NT2/D1 (cell line): ENCODE results near the gene MAPK9.

Experiments used
- DNase-seq: peaks from one replicate; pipeline ENCODE4 v3.0.0-alpha.2; 2011; ENCODE audit warnings: low read depth, low spot score
- H3K27me3 ChIP-seq: 2 replicates; pipeline ENCODE4 v1.6.0; 2011; ENCODE audit warnings: mild to moderate bottlenecking; ENCODE audit not compliant: insufficient read length, insufficient read depth
- H3K36me3 ChIP-seq: 2 replicates; pipeline ENCODE4 v1.6.1; 2011; ENCODE audit warnings: mild to moderate bottlenecking, low read length, mixed read lengths; ENCODE audit not compliant: insufficient read depth, insufficient read length
- H3K4me1 ChIP-seq: 2 replicates; pipeline ENCODE4 v1.5.1; 2011; ENCODE audit not compliant: insufficient read depth, insufficient read length
- H3K4me3 ChIP-seq: 2 replicates; pipeline ENCODE4 v1.5.1; 2011; ENCODE audit warnings: low read depth; ENCODE audit not compliant: insufficient read length
- H3K9ac ChIP-seq: 2 replicates; pipeline ENCODE4 v1.6.0; 2011; ENCODE audit warnings: low read depth; ENCODE audit not compliant: insufficient read length
- H3K9me3 ChIP-seq: 2 replicates; pipeline ENCODE4 v1.5.1; 2011; ENCODE audit warnings: mild to moderate bottlenecking, low read length; ENCODE audit not compliant: insufficient read depth
- SUZ12 ChIP-seq: IDR thresholded peaks from 2 replicates; pipeline ENCODE4 v1.6.1; 2011; ENCODE audit not compliant: insufficient read length, insufficient read depth; ENCODE audit errors: extremely low read depth
- YY1 ChIP-seq: IDR thresholded peaks from 2 replicates; pipeline ENCODE4 v1.6.1; 2011; ENCODE audit not compliant: insufficient read length, insufficient read depth
- ZNF274 ChIP-seq: IDR thresholded peaks from 2 replicates; pipeline ENCODE4 v1.6.1; 2011; ENCODE audit warnings: mild to moderate bottlenecking, low read depth, low read length

Gene MAPK9

GRCh38 chr5:180217797-180218196 is 74.1 kb downstream of the MAPK9 start:
- H3K9me3 ChIP-seq: 0 out of 2 replicates have a peak, but pooled peaks cover 5% of the 10 kb centered on the region
- H3K4me1 ChIP-seq: no peaks in the 10 kb centered on the region

DNA sequence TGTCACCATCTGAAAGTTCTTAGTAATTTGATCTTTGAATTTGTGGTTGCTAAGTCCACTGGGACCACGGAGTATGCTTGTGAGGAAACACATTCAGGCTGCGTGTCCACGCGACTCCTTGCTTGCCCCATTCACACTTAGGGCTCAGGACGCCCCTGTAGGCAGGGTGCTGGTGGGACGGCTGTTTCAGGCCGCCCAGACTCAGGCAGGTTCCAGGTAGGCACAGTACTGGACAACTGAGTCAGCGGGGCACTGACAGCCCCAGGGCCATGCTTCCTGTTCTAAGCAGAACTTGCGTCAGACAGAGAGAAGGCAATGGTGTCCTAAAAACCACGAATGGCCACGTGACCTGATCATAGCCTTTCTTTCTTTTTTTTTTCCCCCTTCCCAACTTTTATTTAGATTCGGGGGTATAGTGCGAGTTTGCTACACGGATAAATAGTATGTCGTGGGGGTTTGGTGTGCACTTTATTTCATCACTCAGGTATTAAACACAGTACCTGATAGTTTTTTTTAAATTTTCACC is 75.2 kb downstream of the MAPK9 start:
- H3K27me3 ChIP-seq: no peaks in the 10 kb centered on the region
- no peaks in the 10 kb centered on the region for H3K4me1 ChIP-seq
- H3K36me3 ChIP-seq: no peaks in the 10 kb centered on the region
- H3K9ac ChIP-seq: no peak overlapping the region
- H3K4me3 ChIP-seq: no peak overlapping the region
- DNase-seq: no peak
- 0 out of 2 replicates have a peak, but pooled peaks cover 5% of the 10 kb centered on the region for H3K9me3 ChIP-seq
- no peak for TF ChIP-seq ZNF274
- no peak for TF ChIP-seq YY1
- TF ChIP-seq SUZ12: no peak

More at GRCh38 chr5:180217797-180218196, 74.1 kb downstream of the MAPK9 start:
- DNase-seq: no peak
- no peaks in the 10 kb centered on the region for H3K27me3 ChIP-seq
- no peaks in the 10 kb centered on the region for H3K36me3 ChIP-seq
- no peak overlapping the region for H3K9ac ChIP-seq
- TF ChIP-seq SUZ12 (no peak), ZNF274 (no peak), YY1 (no peak)
- no peak overlapping the region for H3K4me3 ChIP-seq

DNA sequence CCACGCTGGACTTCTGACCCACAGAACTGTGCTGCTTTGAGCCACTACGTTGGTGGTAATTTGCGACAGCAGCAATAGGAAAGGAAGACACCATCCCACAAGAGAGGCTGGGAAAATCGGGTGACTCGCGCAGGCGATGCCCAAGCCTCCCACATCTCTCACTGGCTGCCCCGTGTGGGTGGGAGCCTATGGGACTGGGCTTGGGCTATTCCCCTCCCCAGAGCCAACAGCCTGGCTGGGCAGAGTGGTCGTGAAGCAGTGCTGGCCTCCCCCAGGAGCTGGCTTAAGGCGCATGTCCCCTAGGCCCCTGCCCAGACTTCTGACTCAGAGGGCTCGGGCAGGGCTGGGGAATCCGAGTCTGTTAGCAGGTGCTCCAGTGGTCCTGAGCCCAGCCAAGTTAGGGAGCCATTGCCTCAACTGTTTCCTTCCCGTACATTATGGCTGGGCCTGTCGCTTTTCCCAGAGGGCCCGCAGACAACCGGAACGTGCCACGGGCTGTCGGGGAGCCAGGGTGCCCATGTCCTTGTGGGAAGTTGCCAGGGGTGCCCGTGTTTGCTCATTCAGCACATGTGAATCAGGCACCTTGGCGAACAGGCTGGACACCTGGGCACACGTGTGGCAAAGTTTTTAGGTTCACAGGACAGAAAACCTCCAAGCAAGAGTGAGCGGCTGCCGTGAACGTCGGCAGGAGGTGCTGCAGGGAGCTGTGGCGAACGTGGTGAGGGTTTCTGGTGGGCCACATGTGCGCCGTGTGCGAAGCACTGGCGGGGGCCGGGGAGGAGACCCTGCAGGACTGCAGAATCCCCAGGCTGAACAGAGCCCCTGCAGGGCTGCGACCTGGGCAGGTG is 75.9 kb downstream of the MAPK9 start:
- TF ChIP-seq YY1: no peak
- Histone ChIP-seq H3K27me3 (peaks cover under 1% of the 10 kb centered on the region), H3K36me3 (no peaks in the 10 kb centered on the region), H3K4me1 (no peaks in the 10 kb centered on the region), H3K9me3 (0 out of 2 replicates have a peak, but pooled peaks cover 4% of the 10 kb centered on the region), H3K9ac (no peak overlapping the region), H3K4me3 (no peak overlapping the region)
- DNase-seq: no peak

DNA sequence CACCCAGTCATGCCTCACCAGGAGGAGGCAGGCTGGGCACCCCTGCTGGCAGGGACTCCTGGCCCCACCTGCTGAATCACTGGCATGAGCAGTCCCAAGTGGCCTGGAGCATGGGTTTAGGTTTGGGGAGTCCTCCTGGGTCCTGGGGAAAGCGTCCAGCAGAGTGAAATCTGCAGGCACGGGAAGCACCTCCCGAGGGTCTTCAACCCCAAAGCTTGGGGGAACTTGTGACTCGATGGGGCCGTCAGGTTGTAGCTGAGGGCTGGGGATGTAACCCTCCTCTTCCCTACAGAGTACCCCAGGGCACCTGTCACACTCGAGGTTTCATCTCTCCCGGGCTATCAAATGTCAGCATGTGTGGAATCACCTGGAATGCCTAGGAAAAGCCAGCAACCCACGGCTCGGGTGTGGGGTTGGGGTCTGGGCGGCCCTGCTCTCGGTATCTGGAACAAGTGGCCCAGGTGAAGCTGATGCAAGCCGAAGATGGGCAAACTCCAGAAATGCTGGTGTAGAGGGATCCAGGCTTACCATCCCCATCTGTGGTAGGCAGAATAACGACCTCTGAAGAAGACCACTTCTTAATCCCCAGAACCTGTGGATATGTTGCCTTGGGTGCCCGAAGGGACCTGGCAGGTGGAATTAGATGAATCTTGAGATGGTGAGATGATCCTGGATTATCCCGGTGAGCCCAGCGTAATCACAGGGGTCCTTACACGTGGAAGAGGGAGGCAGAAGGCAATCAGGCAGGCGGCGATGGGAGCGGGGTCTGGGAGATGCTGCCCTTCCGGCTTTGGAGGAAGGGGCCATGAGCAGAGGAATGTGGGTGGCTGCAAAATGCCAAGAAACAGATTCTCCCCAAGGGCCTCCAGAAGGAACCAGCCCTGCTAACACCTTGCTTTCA is 76.8 kb downstream of the MAPK9 start:
- Histone ChIP-seq H3K9ac (no peak overlapping the region), H3K4me3 (no peak overlapping the region), H3K4me1 (no peaks in the 10 kb centered on the region), H3K9me3 (no peaks in the 10 kb centered on the region), H3K27me3 (peaks cover 7% of the 10 kb centered on the region), H3K36me3 (no peaks in the 10 kb centered on the region)
- no peak for TF ChIP-seq SUZ12
- TF ChIP-seq YY1: no peak
- DNase-seq: no peak

DNA sequence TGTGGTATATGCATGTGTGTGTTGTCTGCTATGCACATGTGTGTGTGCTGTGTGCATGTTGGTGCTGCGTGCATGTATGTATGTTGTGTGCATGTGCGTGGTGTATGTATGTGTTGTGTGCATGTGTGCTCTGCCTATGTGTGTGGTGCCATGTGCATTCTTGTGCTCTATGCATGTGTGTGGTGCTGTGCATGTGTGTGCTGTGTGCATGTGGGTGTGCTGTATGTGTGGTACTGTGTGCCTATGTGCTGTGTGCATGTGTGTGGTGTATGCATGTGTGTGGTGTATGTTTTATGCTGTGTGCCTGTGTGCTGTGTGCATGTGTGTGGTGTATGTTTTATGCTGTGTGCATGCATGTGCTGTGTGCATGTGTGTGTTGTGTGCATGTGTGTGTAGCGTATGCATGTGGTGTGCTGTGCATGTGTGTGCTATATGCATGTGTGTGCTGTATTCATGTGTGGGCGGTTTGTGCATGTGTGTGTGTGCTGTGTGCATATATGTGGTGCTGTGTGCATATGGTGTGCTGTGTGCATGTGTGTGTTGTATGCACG is 78.2 kb downstream of the MAPK9 start:
- H3K36me3 ChIP-seq: no peaks in the 10 kb centered on the region
- TF ChIP-seq SUZ12: no peak
- H3K4me1 ChIP-seq: no peaks in the 10 kb centered on the region
- H3K27me3 ChIP-seq: peaks cover 14% of the 10 kb centered on the region
- no peak for DNase-seq
- no peak overlapping the region for H3K9ac ChIP-seq
- no peak overlapping the region for H3K4me3 ChIP-seq
- H3K9me3 ChIP-seq: no peaks in the 10 kb centered on the region

GRCh38 chr5:180213256-180213600 is 78.7 kb downstream of the MAPK9 start:
- H3K9ac ChIP-seq: no peak overlapping the region
- H3K4me3 ChIP-seq: no peak overlapping the region
- no peaks in the 10 kb centered on the region for H3K36me3 ChIP-seq
- no peaks in the 10 kb centered on the region for H3K4me1 ChIP-seq
- no peaks in the 10 kb centered on the region for H3K9me3 ChIP-seq
- no peak for DNase-seq
- TF ChIP-seq ZNF274 (no peak), YY1 (no peak), SUZ12 (no peak)
- peaks cover 16% of the 10 kb centered on the region for H3K27me3 ChIP-seq
